Measurements from ENCODE around the gene TECTB. TPM values are rescaled to one million over a fixed set of nuclear protein-coding genes. Genes with fewer than 3 reads are reported as not detected.

The TECTB gene
- total RNA-seq, 1 experiment from 2014 or later = not detected

- H3K4me1 ChIP-seq (ENCODE audit: insufficient read depth, low read length, poor library complexity, severe bottlenecking) = no peaks in the 10 kb centered on the region
- no peaks in the 10 kb centered on the region for H3K27me3 ChIP-seq (replicated peaks; ENCODE audit: insufficient read depth, low read depth, low read length, poor library complexity)
- no peak for DNase-seq (ENCODE audit: low spot score)
- no peak overlapping the region for H3K4me3 ChIP-seq (ENCODE audit: low read depth, low read length, poor library complexity, severe bottlenecking)
- TF ChIP-seq CTCF (conservative IDR thresholded peaks at IDR 0.05; ENCODE audit: low read depth, low read length) (no peak), EZH2 (IDR thresholded peaks at IDR 0.05; ENCODE audit: borderline replicate concordance, low read depth, low read length, poor library complexity, severe bottlenecking) (no peak)
- ChIA-PET POLR2A (ENCODE audit: low non-redundant PET) (no interaction called here), CTCF (no interaction called here)
- H3K36me3 ChIP-seq (ENCODE audit: insufficient read depth, low read length, poor library complexity, severe bottlenecking) = no peaks in the 10 kb centered on the region
- no peaks in the 10 kb centered on the region for H3K9me3 ChIP-seq (ENCODE audit: low read depth, low read length, poor library complexity, severe bottlenecking)
- BruUV-seq (replicated peaks) = no TSS peak
- no peak overlapping the region for H3K27ac ChIP-seq (ENCODE audit: low read depth, low read length, poor library complexity, severe bottlenecking)
- intact Hi-C loops (cut with micrococcal nuclease; ENCODE audit: unreplicated experiment) = no loop called here
These were observed 62.0 kb downstream of the TECTB start for GRCh38 chr10:112345202-112345601.

DNA sequence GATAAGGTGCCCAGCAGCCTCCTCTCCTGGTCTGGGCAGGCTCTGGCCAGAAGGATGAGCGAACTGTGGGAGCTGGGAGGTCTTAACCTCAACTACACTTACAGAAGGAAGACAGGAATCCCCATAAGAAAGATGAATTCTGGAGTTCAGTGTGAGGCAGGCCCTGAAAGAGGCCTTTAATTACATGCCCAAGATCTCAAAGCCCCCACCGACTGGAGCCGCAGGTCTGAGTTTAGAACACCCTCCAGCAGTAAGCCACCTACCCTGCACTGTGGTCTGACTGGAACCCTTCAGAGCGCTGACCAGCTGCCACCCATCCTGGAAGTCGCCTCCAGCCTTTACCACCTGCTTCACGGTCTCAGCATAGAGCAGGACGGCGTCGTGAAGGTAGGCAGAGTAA is 62.5 kb downstream of the TECTB start:
- no peak for TF ChIP-seq CTCF (conservative IDR thresholded peaks at IDR 0.05; ENCODE audit: low read depth, low read length)
- TF ChIP-seq EZH2 (IDR thresholded peaks at IDR 0.05; ENCODE audit: borderline replicate concordance, low read depth, low read length, poor library complexity, severe bottlenecking) = no peak
- CTCF ChIA-PET = no interaction called here
- H3K27me3 ChIP-seq (replicated peaks; ENCODE audit: insufficient read depth, low read depth, low read length, poor library complexity) = no peaks in the 10 kb centered on the region
- no peaks in the 10 kb centered on the region for H3K36me3 ChIP-seq (ENCODE audit: insufficient read depth, low read length, poor library complexity, severe bottlenecking)
- POLR2A ChIA-PET (ENCODE audit: low non-redundant PET) = no interaction called here
- no peaks in the 10 kb centered on the region for H3K9me3 ChIP-seq (ENCODE audit: low read depth, low read length, poor library complexity, severe bottlenecking)
- H3K4me3 ChIP-seq (ENCODE audit: low read depth, low read length, poor library complexity, severe bottlenecking) = no peak overlapping the region
- H3K4me1 ChIP-seq (ENCODE audit: insufficient read depth, low read length, poor library complexity, severe bottlenecking) = no peaks in the 10 kb centered on the region
- DNase-seq (ENCODE audit: low spot score) = no peak
- intact Hi-C loops (cut with micrococcal nuclease; ENCODE audit: unreplicated experiment) = no loop called here
- no TSS peak for BruUV-seq (replicated peaks)
- H3K27ac ChIP-seq (ENCODE audit: low read depth, low read length, poor library complexity, severe bottlenecking) = no peak overlapping the region

GRCh38 chr10:112346774-112347173 is 63.6 kb downstream of the TECTB start:
- DNase-seq (ENCODE audit: low spot score) = no peak
- Histone ChIP-seq H3K4me1 (ENCODE audit: insufficient read depth, low read length, poor library complexity, severe bottlenecking) (no peaks in the 10 kb centered on the region), H3K4me3 (ENCODE audit: low read depth, low read length, poor library complexity, severe bottlenecking) (no peak overlapping the region), H3K27me3 (replicated peaks; ENCODE audit: insufficient read depth, low read depth, low read length, poor library complexity) (no peaks in the 10 kb centered on the region), H3K27ac (ENCODE audit: low read depth, low read length, poor library complexity, severe bottlenecking) (no peak overlapping the region), H3K9me3 (ENCODE audit: low read depth, low read length, poor library complexity, severe bottlenecking) (no peaks in the 10 kb centered on the region), H3K36me3 (ENCODE audit: insufficient read depth, low read length, poor library complexity, severe bottlenecking) (no peaks in the 10 kb centered on the region)
- intact Hi-C loops (cut with micrococcal nuclease; ENCODE audit: unreplicated experiment) = no loop called here
- POLR2A ChIA-PET (ENCODE audit: low non-redundant PET) = no interaction called here
- no peak for TF ChIP-seq EZH2 (IDR thresholded peaks at IDR 0.05; ENCODE audit: borderline replicate concordance, low read depth, low read length, poor library complexity, severe bottlenecking)
- TF ChIP-seq CTCF (conservative IDR thresholded peaks at IDR 0.05; ENCODE audit: low read depth, low read length) = no peak
- CTCF ChIA-PET = no interaction called here
- BruUV-seq (replicated peaks) = no TSS peak
